Measurements from ENCODE around the gene TGFBR3. TPM values are rescaled to one million over a fixed set of nuclear protein-coding genes. Genes with fewer than 3 reads are reported as not detected.

TGFBR3 gene
- total RNA-seq, 4 donors from 2014 or later = 116 to 306 (median 171) TPM

- 81 to 85% methylated on average over 8 of the region's 8 CpGs for WGBS, 2 donors
- Histone ChIP-seq H3K27me3 (no peaks in the 10 kb centered on the region), H3K27ac (peak overlapping the region in 1 of 4 donors; percentile 89), H3K4me3 (no peak overlapping the region), H3K4me1 (peaks cover 0 to 41% (median 0%) of the 10 kb centered on the region in 4 donors), H3K9me3 (no peaks in the 10 kb centered on the region), H3K36me3 (peaks cover 0 to 80% (median 0%) of the 10 kb centered on the region in 3 donors)
- TF ChIP-seq EP300 (IDR thresholded peaks at IDR 0.05) = no peak
- no peak for TF ChIP-seq CTCF (IDR thresholded peaks at IDR 0.05)
- no peak for TF ChIP-seq POLR2A (IDR thresholded peaks at IDR 0.05)
- no peak for DNase-seq (ENCODE audit: low spot score in 2 of 2)
Observed at GRCh38 chr1:91714867-91715381, 171.0 kb downstream of the TGFBR3 start.

- Histone ChIP-seq H3K36me3 (peaks cover 0 to 74% (median 0%) of the 10 kb centered on the region in 3 donors), H3K27me3 (no peaks in the 10 kb centered on the region), H3K4me3 (peak overlapping the region in 1 of 4 donors; percentile 2), H3K4me1 (peaks cover 0 to 43% (median 0%) of the 10 kb centered on the region in 4 donors), H3K27ac (peak overlapping the region; percentile 60 to 89 (median 74)), H3K9me3 (no peaks in the 10 kb centered on the region)
- TF ChIP-seq EP300 (IDR thresholded peaks at IDR 0.05) = peak; percentile 33 to 90
- no peak for TF ChIP-seq POLR2A (IDR thresholded peaks at IDR 0.05)
- DNase-seq (ENCODE audit: low spot score in 2 of 2) = peak; percentile 44 to 79
- 25 to 35% methylated on average over 15 of the region's 15 CpGs for WGBS, 2 donors
Observed at GRCh38 chr1:91712981-91713841, 172.7 kb downstream of the TGFBR3 start.

- Histone ChIP-seq H3K36me3 (peaks cover 0 to 74% (median 0%) of the 10 kb centered on the region in 3 donors), H3K27me3 (no peaks in the 10 kb centered on the region), H3K4me3 (no peak overlapping the region), H3K4me1 (peaks cover 0 to 43% (median 0%) of the 10 kb centered on the region in 4 donors), H3K27ac (peak overlapping the region; percentile 60 to 89 (median 74)), H3K9me3 (no peaks in the 10 kb centered on the region)
- 77 to 82% methylated on average over 3 of the region's 3 CpGs for WGBS, 2 donors
- TF ChIP-seq CTCF (IDR thresholded peaks at IDR 0.05) = no peak
- TF ChIP-seq POLR2A (IDR thresholded peaks at IDR 0.05) = no peak
- no peak for TF ChIP-seq EP300 (IDR thresholded peaks at IDR 0.05)
- DNase-seq (ENCODE audit: low spot score in 2 of 2) = no peak
Observed at GRCh38 chr1:91712393-91712792, 173.6 kb downstream of the TGFBR3 start.

GRCh38 chr1:91711504-91712247 lies 174.3 kb downstream of the TGFBR3 start:
- WGBS, 2 donors = 93% methylated on average over 5 of the region's 5 CpGs
- Histone ChIP-seq H3K27ac (peak overlapping the region in 3 of 4 donors; percentile 62 to 89 (median 87)), H3K9me3 (no peaks in the 10 kb centered on the region), H3K27me3 (no peaks in the 10 kb centered on the region), H3K4me3 (no peak overlapping the region), H3K4me1 (peaks cover 0 to 43% (median 0%) of the 10 kb centered on the region in 4 donors), H3K36me3 (peaks cover 0 to 74% (median 0%) of the 10 kb centered on the region in 3 donors)
- no peak for TF ChIP-seq EP300 (IDR thresholded peaks at IDR 0.05)
- no peak for TF ChIP-seq POLR2A (IDR thresholded peaks at IDR 0.05)
- no peak for TF ChIP-seq CTCF (IDR thresholded peaks at IDR 0.05)
- no peak for DNase-seq (ENCODE audit: low spot score in 2 of 2)

- peaks cover 0 to 43% (median 0%) of the 10 kb centered on the region in 4 donors for H3K4me1 ChIP-seq
- DNase-seq (ENCODE audit: low spot score in 2 of 2) = no peak
- H3K27me3 ChIP-seq = no peaks in the 10 kb centered on the region
- 34 to 46% methylated on average over 4 of the region's 4 CpGs for WGBS, 2 donors
- H3K27ac ChIP-seq = peak overlapping the region in 2 of 4 donors; percentile 45 to 89
- no peak overlapping the region for H3K4me3 ChIP-seq
- no peaks in the 10 kb centered on the region for H3K9me3 ChIP-seq
- H3K36me3 ChIP-seq = peaks cover 0 to 70% (median 0%) of the 10 kb centered on the region in 3 donors
- TF ChIP-seq EP300 (IDR thresholded peaks at IDR 0.05) = no peak
- no peak for TF ChIP-seq CTCF (IDR thresholded peaks at IDR 0.05)
- TF ChIP-seq POLR2A (IDR thresholded peaks at IDR 0.05) = no peak
Observed at GRCh38 chr1:91710261-91710660, 175.7 kb downstream of the TGFBR3 start.
